Measurements from ENCODE around the gene PTGDS. TPM values are rescaled to one million over a fixed set of nuclear protein-coding genes. Genes with fewer than 3 reads are reported as not detected.

PTGDS gene
- total and polyA plus RNA-seq, 9 of the 15 experiments (the other 6 are each of a cell fraction or from before 2014, with no cell fraction given): 0.46 to 7.1 (median 2.0) TPM

- 0 out of 4 replicates have a peak, but pooled peaks of 1 of the 2 experiments have one; percentile 28 for TF ChIP-seq TEAD1 (CRISPR knock-in tag; IDR thresholded peaks at IDR 0.05)
- TF ChIP-seq MTA2 (IDR thresholded peaks at IDR 0.05; ENCODE audit: low read depth): no peak
- no peak for TF ChIP-seq GATAD2A (IDR thresholded peaks at IDR 0.05)
- no peak for TF ChIP-seq U2AF1 (optimal IDR thresholded peaks at IDR 0.05; ENCODE audit: low read depth, low read length)
- TF ChIP-seq GTF3C2 (IDR thresholded peaks at IDR 0.05; ENCODE audit: borderline replicate concordance, extremely low read depth, insufficient read length): no peak
- TF ChIP-seq HEY1 (CRISPR knock-in tag; IDR thresholded peaks at IDR 0.05; ENCODE audit: borderline replicate concordance): no peak
- peak; percentile 55 for TF ChIP-seq SUPT5H (IDR thresholded peaks at IDR 0.05)
- peak; percentile 85; the same call in 1 of the 2 replicates for TF ChIP-seq MTA3 (IDR thresholded peaks at IDR 0.05; ENCODE audit: borderline replicate concordance)
- TF ChIP-seq ZNF583 (CRISPR knock-in tag; IDR thresholded peaks at IDR 0.05): no peak
- TF ChIP-seq GTF2B (IDR thresholded peaks at IDR 0.05; ENCODE audit: extremely low read depth, insufficient read length): no peak
- TF ChIP-seq CREM (IDR thresholded peaks at IDR 0.05; ENCODE audit: low read depth): peak; percentile 65
- TF ChIP-seq NCOA4 (IDR thresholded peaks at IDR 0.05; ENCODE audit: partially characterized antibody): no peak
- TF ChIP-seq POLR2B (IDR thresholded peaks at IDR 0.05; ENCODE audit: low read depth, partially characterized antibody): peak; percentile 53
- TF ChIP-seq ZNF740 (CRISPR knock-in tag; IDR thresholded peaks at IDR 0.05): peak; percentile 94
- peak in 1 of 2 experiments; percentile 70; a peak in 2 of 4 replicates for TF ChIP-seq ZNF740 (tag; IDR thresholded peaks at IDR 0.05)
- TF ChIP-seq KLF13 (tag; IDR thresholded peaks at IDR 0.05; ENCODE audit: borderline replicate concordance, low read depth): no peak
- peak; percentile 100 for TF ChIP-seq USF2 (CRISPR knock-in tag; IDR thresholded peaks at IDR 0.05)
- no peak for TF ChIP-seq ZNF431 (CRISPR knock-in tag; IDR thresholded peaks at IDR 0.05)
- peak in 1 of 2 experiments; percentile 26; a peak in 1 of 4 replicates for TF ChIP-seq FOXK2 (conservative IDR thresholded peaks at IDR 0.05 in 1 of 2, IDR thresholded peaks at IDR 0.05 in 1 of 2; ENCODE audit: low read depth in 2 of 2)
- TF ChIP-seq ATF6 (CRISPR knock-in tag; IDR thresholded peaks at IDR 0.05): no peak
Measured at GRCh38 chr9:136949817-136950655, 27.3 kb upstream of the PTGDS start (continued).
